ENCODE measurements around the gene PHLDB1.
"Not testable (repeated sequence)": the region's sequence is repeated elsewhere in the genome, so short reads cannot be mapped to it uniquely, and the experiment has no call there.

Gene PHLDB1

DNA sequence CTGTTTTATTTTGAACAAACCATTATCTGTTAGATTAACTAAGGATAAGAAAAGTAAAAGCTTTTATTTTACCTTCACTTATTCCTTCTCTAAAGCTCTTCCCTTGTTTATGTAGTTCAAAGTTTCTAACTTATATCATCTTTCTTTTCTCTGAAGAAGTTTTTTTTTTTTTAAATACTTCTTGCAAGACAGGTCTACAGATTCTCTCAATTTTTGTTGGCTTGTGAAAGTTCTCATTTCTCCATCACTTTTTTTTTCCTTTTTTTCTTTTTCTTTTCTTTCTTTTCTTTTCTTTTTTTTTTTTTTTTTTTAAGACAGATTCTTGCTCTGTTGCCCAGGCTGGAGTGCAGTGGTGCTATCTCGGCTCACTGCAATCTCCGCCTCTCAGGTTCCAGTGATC, 76.8 kb downstream of the PHLDB1 start:
- no peak for TF ChIP-seq ZNF274 (IDR thresholded peaks at IDR 0.05; ENCODE audit: low read depth, low read length)
- no peak overlapping the region for H3K4me3 ChIP-seq (ENCODE audit: low read length)

DNA sequence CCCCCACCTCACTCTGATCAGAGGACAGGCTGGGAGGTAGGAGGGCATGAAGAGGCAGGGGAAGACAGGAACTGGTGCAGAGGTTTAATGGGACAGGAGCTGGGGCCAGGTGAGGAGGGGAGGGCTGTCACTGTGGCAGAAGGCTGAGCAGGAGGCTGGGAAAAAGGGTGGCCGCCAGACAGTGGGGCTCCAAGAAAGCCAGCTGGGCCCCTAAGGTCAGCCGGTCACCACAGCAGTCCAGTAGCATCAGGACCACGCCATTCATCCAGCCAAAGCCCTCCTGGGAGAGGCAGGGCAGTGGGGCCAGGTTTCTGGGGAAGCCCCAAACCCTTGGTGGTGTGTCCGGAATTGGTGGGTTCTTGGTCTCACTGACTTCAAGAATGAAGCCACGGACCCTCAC, 80.5 kb downstream of the PHLDB1 start:
- H3K4me3 ChIP-seq (ENCODE audit: low read length) = no peak overlapping the region
- TF ChIP-seq ZNF274 (IDR thresholded peaks at IDR 0.05; ENCODE audit: low read depth, low read length) = no peak

DNA sequence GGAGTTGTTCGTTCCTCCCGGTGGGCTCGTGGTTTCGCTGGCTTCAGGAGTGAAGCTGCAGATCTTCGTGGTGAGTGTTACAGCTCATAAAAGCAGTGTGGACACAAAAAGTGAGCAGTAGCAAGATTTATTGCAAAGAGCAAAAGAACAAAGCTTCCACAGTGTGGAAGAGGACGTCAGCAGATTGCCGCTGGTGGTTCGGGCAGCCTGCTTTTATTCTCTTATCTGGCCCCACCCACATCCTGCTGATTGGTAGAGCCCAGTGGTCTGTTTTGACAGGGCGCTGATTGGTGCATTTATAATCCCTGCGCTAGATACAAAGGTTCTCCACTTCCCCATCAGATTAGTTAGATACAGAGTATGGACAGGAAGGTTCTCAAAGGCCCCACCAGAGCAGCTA, 80.9 kb downstream of the PHLDB1 start:
- H3K4me3 ChIP-seq (ENCODE audit: low read length) = not testable (repeated sequence)

DNA sequence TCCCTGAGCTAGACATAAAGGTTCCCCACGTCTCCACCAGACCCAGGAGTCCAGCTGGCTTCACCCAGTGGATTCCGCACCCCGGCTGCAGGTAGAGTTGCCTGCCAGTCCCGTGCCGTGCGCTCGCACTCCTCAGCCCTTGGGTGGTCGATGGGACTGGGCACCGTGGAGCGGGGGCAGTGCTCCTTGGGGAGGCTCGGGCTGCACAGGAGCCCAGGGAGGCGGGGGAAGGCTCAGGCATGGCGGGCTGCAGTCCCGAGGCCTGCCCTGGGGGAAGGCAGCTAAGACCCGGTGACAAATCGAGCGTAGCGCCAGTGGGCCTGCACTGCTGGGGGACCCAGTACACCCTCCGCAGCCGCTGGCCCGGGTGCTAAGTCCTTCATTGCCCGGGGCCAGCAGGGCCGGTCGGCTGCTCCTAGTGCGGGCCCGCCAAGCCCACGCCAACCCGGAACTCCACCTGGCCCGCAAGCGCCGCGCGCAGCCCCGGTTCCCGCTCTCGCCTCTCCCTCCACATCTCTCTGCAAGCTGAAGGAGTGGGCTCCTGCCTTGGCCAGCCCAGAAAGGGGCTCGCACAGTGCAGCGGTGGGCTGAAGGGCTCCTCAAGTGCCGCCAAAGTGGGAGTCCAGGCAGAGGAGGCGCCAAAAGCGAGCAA, 81.6 kb downstream of the PHLDB1 start:
- no peak overlapping the region for H3K4me3 ChIP-seq (ENCODE audit: low read length)
- TF ChIP-seq ZNF274 (IDR thresholded peaks at IDR 0.05; ENCODE audit: low read depth, low read length) = no peak

DNA sequence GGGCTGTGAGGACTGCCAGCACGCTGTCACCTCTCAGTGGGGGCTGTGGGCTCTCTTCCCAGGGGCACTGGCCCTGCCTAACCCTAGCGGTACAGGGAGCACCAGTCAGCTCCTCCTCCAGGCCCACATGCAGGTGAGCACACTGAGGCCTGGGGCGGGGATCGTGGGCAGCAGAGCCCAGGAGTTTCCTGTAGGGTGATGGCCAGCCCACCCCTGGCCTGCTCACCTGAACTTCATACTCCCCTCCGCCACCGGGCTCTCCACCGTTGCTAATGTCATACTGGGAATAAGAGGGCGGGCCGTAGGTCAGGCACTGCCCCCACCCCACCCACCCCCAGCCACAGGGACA, 82.1 kb downstream of the PHLDB1 start:
- TF ChIP-seq ZNF274 (IDR thresholded peaks at IDR 0.05; ENCODE audit: low read depth, low read length) = no peak
- H3K4me3 ChIP-seq (ENCODE audit: low read length) = no peak overlapping the region

DNA sequence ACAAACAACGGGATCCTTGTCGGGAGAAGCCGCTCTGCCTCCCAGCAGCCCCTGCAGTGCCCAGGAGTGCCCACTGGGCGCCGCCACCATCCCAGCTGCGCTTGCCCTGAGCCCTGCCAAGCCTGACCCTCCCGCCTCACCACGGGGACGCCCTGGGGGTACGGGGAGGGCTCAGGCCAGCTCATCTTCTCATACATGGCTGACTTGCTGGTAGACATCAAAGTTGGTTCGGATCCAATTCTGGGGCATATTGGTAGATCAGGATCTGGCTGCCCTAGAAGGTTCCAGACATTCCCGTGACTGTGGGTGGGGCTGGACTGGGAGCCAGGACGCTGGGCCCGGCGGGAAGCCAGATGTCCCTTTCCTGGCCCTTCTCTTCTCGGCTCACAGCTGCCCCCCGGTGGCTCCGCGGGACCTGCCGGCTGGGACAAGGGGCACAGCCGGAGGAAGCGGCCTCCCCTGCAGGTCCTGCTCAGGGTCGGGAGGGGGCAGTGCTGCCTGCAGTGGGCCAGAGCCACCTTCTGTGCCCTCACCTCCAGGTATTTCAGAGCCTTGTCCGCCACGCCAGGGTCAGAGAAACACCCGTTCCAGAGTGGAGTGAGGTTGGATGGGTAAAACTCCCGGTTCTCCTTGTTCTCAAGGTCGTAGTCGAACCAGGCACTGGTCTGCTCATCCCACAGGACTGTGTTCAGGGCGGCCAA, 82.6 kb downstream of the PHLDB1 start:
- TF ChIP-seq ZNF274 (IDR thresholded peaks at IDR 0.05; ENCODE audit: low read depth, low read length) = no peak

DNA sequence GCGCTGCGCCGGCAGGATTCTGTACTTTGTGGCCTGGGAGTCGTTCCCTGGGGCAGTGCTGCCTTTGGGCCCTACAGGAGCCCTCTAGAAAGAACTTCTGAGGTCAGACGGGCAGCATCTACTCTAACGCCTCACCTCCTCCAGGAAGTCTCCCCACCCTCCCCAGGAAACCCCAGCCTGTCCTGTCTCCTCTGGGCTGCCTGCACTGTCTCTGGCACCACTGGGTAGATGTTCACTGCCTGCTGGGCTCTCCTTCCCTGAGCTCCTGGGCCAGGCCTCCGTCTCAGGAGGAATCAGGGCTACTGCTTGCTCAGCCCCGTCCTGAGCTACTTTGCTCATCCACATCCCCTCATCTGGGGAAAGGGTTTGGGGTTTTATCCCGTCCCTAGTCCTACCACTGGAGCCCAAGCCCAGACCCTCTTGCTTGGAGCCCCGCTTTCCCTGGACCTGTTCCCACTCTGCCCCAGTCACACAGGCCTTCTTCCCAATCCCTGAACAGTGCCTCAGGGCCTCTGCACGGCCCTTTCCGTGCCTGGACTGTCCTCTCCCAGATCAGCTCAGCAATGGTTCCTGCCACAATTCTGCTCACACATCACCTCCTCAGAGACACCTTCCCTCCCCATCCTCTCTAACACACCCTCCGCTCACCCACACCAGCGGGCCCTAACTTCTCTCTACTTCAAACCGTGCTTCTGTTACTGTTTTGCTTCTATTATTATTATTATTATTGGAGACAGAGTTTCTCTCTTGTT, 83.3 kb downstream of the PHLDB1 start:
- no peak overlapping the region for H3K4me3 ChIP-seq (ENCODE audit: low read length)
- TF ChIP-seq ZNF274 (IDR thresholded peaks at IDR 0.05; ENCODE audit: low read depth, low read length) = no peak

More for the DNA sequence above, 82.6 kb downstream of the PHLDB1 start:
- H3K4me3 ChIP-seq (ENCODE audit: low read length) = no peak overlapping the region; the same call in 1 of the 2 replicates

DNA sequence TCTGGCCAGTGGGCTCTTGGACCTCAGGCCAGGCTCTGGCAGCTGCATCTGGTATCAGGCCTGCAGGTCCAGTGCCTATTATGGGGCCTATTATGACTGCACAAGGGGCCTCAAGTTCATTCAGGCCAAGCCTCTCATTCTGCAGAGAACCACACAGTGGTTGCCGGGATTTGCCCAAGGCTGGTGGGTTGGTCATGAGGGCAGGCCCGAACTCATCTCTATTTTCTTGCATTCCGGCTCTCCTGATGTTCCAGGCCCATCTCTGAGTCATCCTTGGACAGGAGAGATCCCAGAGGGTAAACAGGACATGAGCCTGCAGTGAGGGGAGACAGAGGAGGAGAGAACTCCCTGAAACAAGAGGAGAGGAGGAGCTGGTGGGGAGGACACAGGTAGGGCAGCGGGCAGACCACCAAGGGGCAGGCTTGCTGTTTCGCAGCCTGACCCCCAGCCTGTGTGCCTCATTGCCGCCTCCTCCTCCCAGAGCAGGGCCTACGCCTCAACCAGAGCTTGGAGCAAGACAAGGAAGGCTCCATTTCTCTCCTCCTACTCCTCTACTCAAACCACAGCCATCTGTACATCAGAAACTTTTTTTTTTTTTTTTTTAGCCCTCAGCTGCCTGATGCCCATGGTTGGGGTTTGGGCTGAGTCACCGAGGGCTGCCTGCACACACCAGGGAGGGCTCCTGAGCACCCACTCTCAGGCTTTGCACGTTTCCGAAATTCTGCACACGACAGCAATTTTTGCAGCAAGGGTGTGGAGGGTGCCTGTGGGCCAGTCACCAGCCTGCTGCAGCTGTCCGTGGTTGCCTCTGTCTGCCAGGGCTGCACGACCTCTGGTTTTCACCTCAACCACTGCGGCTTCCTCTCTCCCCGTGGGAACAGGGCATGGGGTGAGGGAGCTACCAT, 84.8 kb downstream of the PHLDB1 start:
- no peak for TF ChIP-seq ZNF274 (IDR thresholded peaks at IDR 0.05; ENCODE audit: low read depth, low read length)
- no peak overlapping the region for H3K4me3 ChIP-seq (ENCODE audit: low read length)

DNA sequence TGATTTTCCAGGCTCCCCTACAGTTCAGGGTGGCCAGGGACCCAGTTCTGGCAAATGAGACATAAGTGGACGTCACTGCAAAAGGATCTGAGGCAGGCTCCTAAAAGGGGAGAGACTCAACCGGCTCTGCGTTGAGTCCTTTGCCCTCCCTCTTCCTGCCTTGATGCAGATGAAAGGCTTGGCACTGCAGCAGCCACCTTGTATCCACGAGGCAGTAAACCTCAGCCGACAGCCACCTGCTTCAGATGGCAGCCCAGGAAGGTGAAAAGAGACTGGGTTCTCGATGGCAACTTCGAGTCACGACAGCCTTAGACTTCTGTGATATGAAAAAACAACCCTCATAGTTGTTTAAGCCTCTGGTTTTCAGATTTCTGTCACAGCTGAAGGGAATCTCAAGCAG, 86.8 kb downstream of the PHLDB1 start:
- no peak overlapping the region for H3K4me3 ChIP-seq (ENCODE audit: low read length)
- TF ChIP-seq ZNF274 (IDR thresholded peaks at IDR 0.05; ENCODE audit: low read depth, low read length) = no peak

DNA sequence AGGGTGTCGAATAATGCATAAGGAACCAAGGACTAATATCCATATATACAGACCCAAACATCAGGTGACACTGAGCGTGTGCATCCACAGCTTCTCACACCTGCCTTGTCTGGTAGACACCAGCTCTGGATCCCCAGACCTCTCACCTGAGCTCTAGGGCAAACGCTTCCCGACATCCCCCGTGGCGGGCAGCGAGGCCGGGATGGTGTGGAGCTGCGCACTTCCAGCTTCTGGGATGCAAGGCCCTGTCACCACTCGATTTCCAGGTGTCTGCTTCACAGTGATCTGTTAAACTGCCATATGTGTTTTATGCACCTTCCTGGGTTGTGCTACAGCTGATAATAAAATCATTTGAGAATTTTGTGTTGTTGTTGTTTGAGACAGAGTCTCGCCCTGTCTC, 87.4 kb downstream of the PHLDB1 start:
- TF ChIP-seq ZNF274 (IDR thresholded peaks at IDR 0.05; ENCODE audit: low read depth, low read length) = no peak
- H3K4me3 ChIP-seq (ENCODE audit: low read length) = no peak overlapping the region

DNA sequence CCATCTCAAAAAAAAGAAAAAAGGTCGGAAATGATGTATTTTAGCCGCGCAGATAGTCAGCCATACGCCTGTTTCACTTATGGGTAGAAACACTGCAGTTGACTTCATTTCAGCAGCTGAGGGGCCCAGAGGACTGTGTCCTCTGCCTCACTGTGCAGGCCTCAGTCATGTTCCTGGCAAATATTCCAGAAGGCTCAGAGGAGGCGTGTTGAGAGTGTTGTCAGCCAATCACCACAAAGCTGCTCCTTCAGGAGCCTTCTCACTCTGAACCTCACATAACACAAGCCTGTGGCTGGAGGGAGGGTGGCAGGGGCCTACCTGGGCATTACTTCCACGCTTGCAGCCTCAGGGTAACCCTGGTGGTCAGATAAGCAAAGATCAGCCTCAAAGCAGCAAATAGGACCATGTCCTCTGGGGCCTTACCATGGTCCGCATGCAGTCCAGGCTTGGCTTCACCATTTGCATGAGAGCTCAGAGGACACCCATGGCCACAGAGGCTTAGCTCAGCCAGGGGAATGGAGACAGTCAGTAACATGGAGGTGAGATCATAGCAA, 89.3 kb downstream of the PHLDB1 start:
- no peak overlapping the region for H3K4me3 ChIP-seq (ENCODE audit: low read length)
- no peak for TF ChIP-seq ZNF274 (IDR thresholded peaks at IDR 0.05; ENCODE audit: low read depth, low read length)

DNA sequence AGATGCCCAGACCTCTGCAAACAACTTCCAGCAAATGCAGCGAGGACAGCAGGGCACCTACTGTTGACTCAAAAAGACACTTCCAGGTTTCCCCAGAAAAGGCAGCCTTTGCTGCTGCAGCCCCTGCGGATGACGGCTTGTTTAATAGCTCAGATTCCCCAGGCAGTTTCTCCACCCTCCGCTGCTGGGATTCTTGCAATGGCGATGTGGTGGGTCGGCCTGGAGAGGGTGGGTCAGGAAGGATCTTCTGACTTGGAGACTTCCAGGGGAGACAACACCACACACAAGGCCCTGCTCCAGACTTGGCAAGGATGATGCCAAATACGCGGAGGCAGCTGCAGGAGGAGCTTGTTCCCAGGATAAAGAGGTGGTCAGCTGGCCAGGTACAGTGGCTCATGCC, 89.9 kb downstream of the PHLDB1 start:
- H3K4me3 ChIP-seq (ENCODE audit: low read length) = no peak overlapping the region
- no peak for TF ChIP-seq ZNF274 (IDR thresholded peaks at IDR 0.05; ENCODE audit: low read depth, low read length)

DNA sequence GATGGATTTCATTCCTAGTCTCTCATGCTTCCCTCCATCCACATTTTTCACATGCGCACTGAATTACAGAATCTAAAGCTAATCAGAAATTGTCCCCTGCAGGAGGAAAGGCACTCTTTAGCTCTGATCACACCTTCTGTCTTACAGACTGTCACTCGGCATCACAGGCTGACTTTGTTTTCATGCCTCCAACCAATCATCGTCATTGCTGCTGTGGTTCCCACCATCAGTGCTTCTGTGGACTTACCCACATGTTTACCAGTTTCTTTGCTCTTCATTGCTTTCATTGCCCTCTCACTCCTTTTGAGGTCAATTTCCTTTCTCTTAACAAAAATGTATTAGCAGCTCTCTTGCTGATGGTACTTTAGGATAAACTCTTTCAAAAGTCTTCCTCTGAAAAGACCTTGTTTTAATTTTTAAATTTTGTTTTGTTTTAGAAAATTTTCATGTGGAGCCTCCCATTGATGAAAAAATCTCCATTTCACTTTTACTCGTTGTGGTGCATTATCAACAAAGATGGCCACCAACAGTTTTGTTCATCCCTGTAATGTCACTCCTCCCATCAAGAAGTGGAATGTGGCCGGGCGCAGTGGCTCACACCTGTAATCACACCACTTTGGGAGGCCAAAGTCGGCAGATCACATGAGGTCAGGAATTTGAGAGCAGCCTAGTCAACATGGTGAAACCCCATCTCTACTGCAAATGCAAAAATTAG, 92.2 kb downstream of the PHLDB1 start:
- no peak overlapping the region for H3K4me3 ChIP-seq (ENCODE audit: low read length)
- TF ChIP-seq ZNF274 (IDR thresholded peaks at IDR 0.05; ENCODE audit: low read depth, low read length) = no peak
